ENCODE measurements around the gene TPD52L2.

TPD52L2 gene

GRCh38 chr20:63864978-63865640, at the start of gene TPD52L2:
Gene TPD52L2 (plus strand): TSS chr20:63865270. CDS start chr20:63865366, 96 bp downstream.
- peak; percentile 94 to 96 for DNase-seq (ENCODE audit: low read depth in 2 of 2)

- no peak for DNase-seq (ENCODE audit: low read depth in 2 of 2)
These were observed 49.3 kb upstream of the TPD52L2 start for GRCh38 chr20:63815615-63816253.

GRCh38 chr20:63819224-63819921, 45.7 kb upstream of the TPD52L2 start:
- no peak for DNase-seq (ENCODE audit: low read depth in 2 of 2)

- DNase-seq (ENCODE audit: low read depth in 2 of 2), result no peak
These were observed 43.3 kb upstream of the TPD52L2 start for GRCh38 chr20:63821811-63822210.

- DNase-seq (ENCODE audit: low read depth in 2 of 2), result no peak
These were observed 42.8 kb upstream of the TPD52L2 start for GRCh38 chr20:63822276-63822696.

GRCh38 chr20:63823691-63824311, 41.3 kb upstream of the TPD52L2 start:
- DNase-seq (ENCODE audit: low read depth in 2 of 2), result no peak

GRCh38 chr20:63825331-63826118, 39.5 kb upstream of the TPD52L2 start:
- DNase-seq (ENCODE audit: low read depth in 2 of 2), result no peak

- DNase-seq (ENCODE audit: low read depth in 2 of 2), result no peak
These were observed 38.3 kb upstream of the TPD52L2 start for GRCh38 chr20:63826753-63827152.

- no peak for DNase-seq (ENCODE audit: low read depth in 2 of 2)
These were observed 36.9 kb upstream of the TPD52L2 start for GRCh38 chr20:63828124-63828523.

GRCh38 chr20:63828545-63828944, 36.5 kb upstream of the TPD52L2 start:
- no peak for DNase-seq (ENCODE audit: low read depth in 2 of 2)

- DNase-seq (ENCODE audit: low read depth in 2 of 2), result no peak
These were observed 36.1 kb upstream of the TPD52L2 start for GRCh38 chr20:63828951-63829350.

- DNase-seq (ENCODE audit: low read depth in 2 of 2), result no peak
These were observed 35.5 kb upstream of the TPD52L2 start for GRCh38 chr20:63829603-63829944.

GRCh38 chr20:63829945-63830835, 34.9 kb upstream of the TPD52L2 start:
- no peak for DNase-seq (ENCODE audit: low read depth in 2 of 2)

GRCh38 chr20:63830841-63831588, 34.1 kb upstream of the TPD52L2 start, which contains the start of gene ZBTB46:
Gene ZBTB46 (minus strand): TSS chr20:63831264. CDS start chr20:63790757, 40,507 bp downstream.
- no peak for DNase-seq (ENCODE audit: low read depth in 2 of 2)

GRCh38 chr20:63831646-63831992, 33.5 kb upstream of the TPD52L2 start:
- no peak for DNase-seq (ENCODE audit: low read depth in 2 of 2)

- DNase-seq (ENCODE audit: low read depth in 2 of 2), result no peak
These were observed 32.9 kb upstream of the TPD52L2 start for GRCh38 chr20:63831993-63832686.

- DNase-seq (ENCODE audit: low read depth in 2 of 2), result no peak
These were observed 31.1 kb upstream of the TPD52L2 start for GRCh38 chr20:63833776-63834490.

GRCh38 chr20:63834491-63834880, 30.6 kb upstream of the TPD52L2 start:
- DNase-seq (ENCODE audit: low read depth in 2 of 2), result no peak
